Smooth muscle cell of the brain vasculature (primary cell): Measurements from ENCODE around the gene OSGEPL1.
"Not testable (repeated sequence)": the region's sequence is repeated elsewhere in the genome, so short reads cannot be mapped to it uniquely, and the experiment has no call there.

Source experiments
- DNase-seq: peaks from one replicate; pipeline ENCODE4 v3.0.0-alpha.2; 2012; ENCODE audit warnings: low read depth, low spot score

The OSGEPL1 gene

DNA sequence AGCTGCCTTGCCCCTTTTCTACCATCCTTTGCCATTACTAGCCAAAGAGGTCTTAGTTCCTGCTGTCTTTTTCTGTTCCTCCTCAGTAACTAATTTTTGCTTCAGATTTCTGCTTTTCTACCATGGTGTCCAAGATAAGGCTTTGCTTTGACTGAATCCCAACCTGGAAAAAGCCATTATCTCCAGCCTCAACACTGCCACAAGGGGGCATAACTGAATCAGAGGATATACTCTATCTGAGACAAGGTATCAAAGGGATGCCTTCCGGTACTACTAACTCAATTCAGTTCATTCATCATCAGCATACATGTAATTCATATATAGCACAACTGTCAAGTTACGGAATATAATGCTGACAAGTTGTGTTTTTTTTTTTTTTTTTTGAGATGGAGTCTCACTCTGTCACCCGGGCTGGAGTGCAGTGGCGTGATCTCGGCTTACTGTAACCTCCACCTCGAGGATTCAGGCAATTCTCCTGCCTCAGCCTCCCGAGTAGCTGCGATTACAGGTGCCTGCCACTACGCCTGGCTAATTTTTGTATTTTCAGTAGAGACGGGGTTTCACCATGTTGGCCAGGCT, 11.4 kb downstream of the OSGEPL1 start:
- no peak for DNase-seq

DNA sequence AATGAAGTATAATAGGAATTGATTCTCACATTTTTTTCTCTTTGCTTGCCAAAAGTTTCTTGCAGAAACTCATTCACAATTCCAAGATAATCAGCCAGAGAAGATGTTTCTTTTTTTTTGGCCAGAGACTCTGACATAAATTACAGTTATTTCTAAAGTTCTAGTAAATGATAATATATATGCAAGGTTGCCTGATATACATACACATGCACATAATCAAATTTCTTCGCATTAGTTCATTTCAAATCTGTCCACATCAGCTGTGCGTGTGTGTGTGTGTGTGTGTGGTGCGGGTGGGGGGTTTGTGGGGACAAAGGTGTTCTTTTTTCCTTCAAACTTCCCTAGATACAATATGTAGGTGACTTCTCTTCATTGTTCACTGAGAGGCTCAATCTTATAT, 33.2 kb downstream of the OSGEPL1 start:
- no peak for DNase-seq

DNA sequence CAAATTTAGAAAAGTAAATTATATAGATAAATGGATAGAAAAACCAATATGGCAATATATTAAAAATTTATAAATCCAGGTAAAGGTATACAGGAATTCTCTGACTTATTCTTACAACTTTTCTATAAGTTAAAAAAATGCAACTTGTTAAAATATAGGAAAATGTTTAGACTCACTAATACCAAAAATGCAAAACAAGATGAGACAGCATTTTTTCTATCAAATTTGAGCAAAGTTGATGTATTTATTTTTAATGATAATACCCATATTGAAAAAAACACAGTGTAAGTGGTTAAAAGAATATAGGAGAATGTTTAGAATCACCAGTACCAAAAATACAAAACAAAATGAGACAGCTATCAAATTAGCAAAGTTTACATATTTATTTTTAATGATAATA, 35.7 kb downstream of the OSGEPL1 start:
- DNase-seq, result no peak

DNA sequence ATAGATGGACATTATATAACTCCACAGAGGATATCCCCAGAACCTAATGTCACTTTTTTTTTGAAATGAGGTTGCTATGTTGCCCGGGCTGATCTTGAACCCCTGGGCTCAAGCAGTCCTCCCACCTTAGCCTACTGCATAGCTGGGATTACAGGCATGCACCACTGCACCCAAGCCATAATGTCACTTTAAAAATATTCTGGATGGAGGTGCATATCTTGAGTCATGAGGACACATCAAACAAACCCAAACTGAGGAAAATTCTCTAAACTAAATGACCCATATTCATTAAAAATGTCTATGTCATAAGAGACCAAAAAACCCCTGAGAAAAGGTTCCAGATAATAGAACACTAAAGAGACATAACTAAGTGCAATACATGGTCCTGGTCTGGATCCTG, 36.3 kb downstream of the OSGEPL1 start:
- DNase-seq, result no peak

DNA sequence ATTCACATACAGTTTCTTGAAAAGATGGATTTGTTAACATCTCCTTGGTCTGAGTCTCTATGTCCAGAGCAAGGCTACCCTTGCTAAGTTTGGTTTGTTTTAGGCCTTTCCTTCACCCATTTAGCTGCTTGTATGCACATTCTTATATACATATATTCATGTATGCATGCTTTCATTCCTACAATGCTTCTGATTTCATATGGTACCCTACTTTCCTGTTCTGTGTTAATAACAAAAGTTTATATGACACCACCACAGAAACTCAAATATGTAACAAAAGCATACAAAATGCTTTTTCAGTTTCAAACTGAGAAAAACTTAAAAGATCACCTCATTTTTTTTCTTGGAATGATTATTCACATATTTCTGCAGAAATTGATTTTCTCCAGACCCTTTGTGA, 39.4 kb downstream of the OSGEPL1 start:
- no peak for DNase-seq

DNA sequence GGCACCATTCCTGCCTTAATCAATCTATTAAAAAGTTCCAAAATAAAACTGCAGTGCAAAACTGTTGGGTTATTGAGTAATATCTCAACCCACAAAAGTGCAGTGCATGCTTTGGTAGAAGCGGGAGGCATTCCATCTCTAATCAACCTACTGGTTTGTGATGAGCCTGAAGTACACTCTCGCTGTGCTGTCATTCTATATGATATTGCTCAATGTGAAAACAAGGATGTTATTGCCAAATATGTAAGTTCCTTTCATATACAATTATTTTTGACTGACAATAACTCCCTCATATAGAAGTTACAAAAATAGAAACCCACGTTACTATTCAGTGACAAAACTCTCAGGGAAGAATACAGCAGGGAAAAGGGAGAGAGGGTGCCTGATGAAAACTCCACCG, 43.0 kb downstream of the OSGEPL1 start:
- DNase-seq, result no peak

DNA sequence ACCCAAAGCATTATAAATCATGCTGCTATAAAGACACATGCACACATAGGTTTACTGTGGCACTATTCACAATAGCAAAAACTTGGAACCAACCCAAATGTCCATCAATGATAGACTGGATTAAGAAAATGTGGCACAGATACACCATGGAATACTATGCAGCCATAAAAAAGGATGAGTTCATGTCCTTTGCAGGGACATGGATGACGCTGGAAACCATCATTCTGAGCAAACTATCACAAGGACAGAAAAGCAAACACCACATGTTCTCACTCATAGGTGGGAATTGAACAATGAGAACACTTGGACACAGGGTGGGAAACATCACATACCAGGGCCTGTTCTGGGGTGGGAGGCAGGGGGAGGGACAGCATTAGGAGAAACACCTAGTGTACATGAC, 45.0 kb downstream of the OSGEPL1 start:
- DNase-seq, result not testable (repeated sequence)

DNA sequence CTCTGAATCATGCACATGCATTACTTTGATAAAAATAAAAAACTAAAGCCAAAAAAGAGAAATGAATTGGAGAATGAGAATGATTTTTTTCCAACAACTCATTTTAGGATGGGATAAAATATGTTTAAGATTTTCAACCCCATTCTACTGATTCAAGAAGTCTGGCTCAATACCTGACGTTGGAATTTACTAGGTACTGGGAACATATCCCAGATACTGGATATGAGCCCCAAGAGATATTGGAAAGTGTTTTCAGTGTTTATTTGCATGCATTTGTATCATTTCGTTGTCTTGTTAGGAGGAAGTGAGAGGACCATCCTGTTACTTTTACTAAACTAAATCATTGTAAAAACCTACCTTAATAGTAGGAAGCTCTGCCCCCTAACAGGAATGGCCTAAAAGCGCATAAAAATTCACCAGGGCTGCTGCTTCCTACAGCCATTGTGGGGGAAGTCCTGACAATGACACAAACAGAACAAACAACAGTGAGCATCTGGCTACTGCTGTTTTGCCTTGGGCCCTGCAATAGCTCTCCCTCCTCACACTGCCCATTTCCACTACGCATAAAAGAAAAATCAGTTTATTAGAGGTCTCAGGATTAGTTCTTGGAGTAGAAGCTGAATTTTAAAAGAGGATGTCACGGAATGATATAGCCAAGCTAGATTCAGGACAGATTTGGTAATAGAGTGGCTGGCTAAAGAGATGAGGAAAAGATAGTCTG, 52.9 kb downstream of the OSGEPL1 start:
- no peak for DNase-seq

DNA sequence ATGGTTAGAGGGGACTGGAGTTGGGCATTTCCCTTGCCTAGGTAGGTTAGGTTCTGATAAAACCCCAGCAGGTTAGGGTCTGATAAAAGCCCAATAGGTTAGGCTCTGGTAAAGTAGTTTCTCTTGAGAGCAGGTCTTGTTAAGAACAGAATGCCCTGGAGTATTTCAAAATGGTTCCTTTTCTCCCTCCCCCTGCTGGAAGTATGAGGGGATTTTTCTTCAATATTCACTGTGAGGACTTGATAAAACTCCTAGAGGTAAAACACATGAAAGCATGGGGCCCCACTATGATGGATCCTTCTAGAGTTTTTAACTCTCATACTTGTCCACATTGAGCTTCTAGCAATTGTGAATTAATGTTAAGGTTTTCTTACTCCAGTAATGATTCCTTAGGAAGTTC, 60.5 kb downstream of the OSGEPL1 start:
- DNase-seq, result no peak

DNA sequence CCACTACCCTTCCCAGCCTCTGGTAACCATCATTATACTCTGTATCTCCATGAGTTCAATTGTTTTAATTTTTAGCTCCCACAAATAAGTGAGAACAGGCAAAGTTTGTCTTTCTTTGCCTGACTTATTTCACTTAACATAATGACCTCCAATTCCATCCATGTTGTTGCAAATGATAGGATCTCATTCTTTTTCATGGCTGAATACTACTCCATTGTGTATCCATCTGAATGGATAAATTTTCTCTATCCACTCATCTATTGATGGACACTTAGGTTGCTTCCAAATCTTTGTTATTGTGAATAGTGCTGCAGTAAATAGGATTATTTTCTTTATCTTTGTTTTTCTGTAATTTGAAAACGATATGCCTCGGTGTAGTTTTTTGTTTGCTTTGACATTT, 61.9 kb downstream of the OSGEPL1 start:
- DNase-seq, result no peak

DNA sequence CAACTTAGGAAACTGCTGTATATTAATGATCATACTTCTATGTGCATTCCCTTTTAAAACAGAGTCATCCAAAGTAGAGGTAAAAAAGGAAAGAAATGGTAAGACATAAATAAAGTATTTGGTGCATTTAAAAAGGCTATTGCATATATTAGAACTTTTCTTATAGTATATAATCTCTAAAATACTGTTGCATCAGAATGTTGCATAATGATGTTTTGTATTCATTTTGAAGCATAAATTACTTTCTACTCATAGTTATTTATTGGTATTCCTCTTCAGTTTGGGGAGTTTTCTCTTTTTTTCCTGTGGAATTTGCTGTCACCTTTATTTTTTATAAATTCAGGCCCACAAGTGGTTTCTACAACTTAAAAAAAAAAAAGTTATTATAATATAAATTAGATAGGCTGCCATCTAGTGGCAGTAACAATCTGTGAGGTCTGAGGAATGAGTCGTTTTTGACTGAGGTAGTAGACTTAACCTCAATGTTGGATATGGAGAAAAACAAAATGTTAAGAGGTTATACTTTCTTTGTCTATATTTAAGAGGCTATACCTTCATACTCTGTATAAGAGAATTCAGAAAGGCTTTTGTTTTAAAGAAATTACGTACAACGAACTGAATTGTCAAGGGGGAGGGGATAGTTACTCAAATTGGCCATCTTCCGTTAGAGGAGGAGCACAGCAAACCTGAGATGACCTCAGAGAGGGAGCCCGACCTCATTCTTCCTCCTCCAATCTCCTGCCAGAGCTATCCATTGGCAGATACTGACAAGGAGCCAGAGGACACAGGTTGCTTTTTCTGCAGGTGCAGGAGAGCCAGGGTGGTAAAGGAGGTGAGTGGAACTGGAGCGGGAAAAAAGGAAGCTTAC, 64.3 kb downstream of the OSGEPL1 start:
- peak; percentile 21 for DNase-seq
